A673 (cell line): ENCODE data around the gene SPRED1. TPM values are rescaled to one million over a fixed set of nuclear protein-coding genes. Genes with fewer than 3 reads are reported as not detected.
"Not testable (repeated sequence)": the region's sequence is repeated elsewhere in the genome, so short reads cannot be mapped to it uniquely, and the experiment has no call there.

Experiments
- BruUV-seq: library from RNA; stranded (reverse); fragments of 400-500 nt; replicated peaks from 2 replicates; lab custom pipeline; 2021; lab: Mats Ljungman, UMichigan
- CTCF ChIA-PET: fragments of 300-600 bp; sonication (Branson Sonifier 250); formaldehyde crosslinking; loops from one replicate; lab custom pipeline; 2022; ENCODE audit warnings: antibody characterized with exemption; lab: Charles Lee
- POLR2A ChIA-PET: fragments of 300-600 bp; sonication (Branson Sonifier 250); formaldehyde crosslinking; loops from one replicate; lab custom pipeline; 2022; ENCODE audit warnings: antibody characterized with exemption; ENCODE audit not compliant: low non-redundant PET; lab: Charles Lee
- DNase-seq: peaks from one replicate; pipeline ENCODE4 v3.0.0-alpha.2; 2015; ENCODE audit warnings: low spot score
- H3K27ac ChIP-seq: fragments of 200-600 bp; sonication (generic); 2 replicates; pipeline ENCODE4 v1.5.1; 2016; ENCODE audit warnings: mixed run types, low read depth, mild to moderate bottlenecking, mixed read lengths, antibody characterized with exemption, low read length; ENCODE audit not compliant: poor library complexity, severe bottlenecking
- H3K27me3 ChIP-seq: fragments of 200-600 bp; sonication (generic); replicated peaks from 2 replicates; pipeline ENCODE4 v1.6.1; 2017; ENCODE audit warnings: mixed run types, low read depth, mild to moderate bottlenecking, mixed read lengths, antibody characterized with exemption, low read length; ENCODE audit not compliant: insufficient read depth, poor library complexity
- H3K36me3 ChIP-seq: fragments of 200-600 bp; sonication (generic); 2 replicates; pipeline ENCODE4 v1.6.1; 2016; ENCODE audit warnings: mixed run types, mild to moderate bottlenecking, mixed read lengths, antibody characterized with exemption, low read length; ENCODE audit not compliant: insufficient read depth, poor library complexity, severe bottlenecking
- H3K4me1 ChIP-seq: fragments of 200-600 bp; sonication (generic); 2 replicates; pipeline ENCODE4 v1.6.1; 2017; ENCODE audit warnings: mixed run types, mild to moderate bottlenecking, mixed read lengths, antibody characterized with exemption, low read length; ENCODE audit not compliant: insufficient read depth, poor library complexity, severe bottlenecking
- H3K4me3 ChIP-seq: fragments of 200-600 bp; sonication (generic); 2 replicates; pipeline ENCODE4 v1.5.1; 2016; ENCODE audit warnings: low read depth, mixed run types, mild to moderate bottlenecking, mixed read lengths, low read length; ENCODE audit not compliant: poor library complexity, severe bottlenecking
- H3K9me3 ChIP-seq: fragments of 200-600 bp; sonication (generic); 2 replicates; pipeline ENCODE4 v1.6.1; 2016; ENCODE audit warnings: mixed run types, low read depth, mild to moderate bottlenecking, mixed read lengths, antibody characterized with exemption, low read length; ENCODE audit not compliant: poor library complexity, severe bottlenecking
- EZH2 ChIP-seq: fragments of 200-600 bp; sonication (generic); IDR thresholded peaks from 2 replicates; pipeline ENCODE4 v1.6.1; 2017; ENCODE audit warnings: borderline replicate concordance, low read depth, mild to moderate bottlenecking, mixed read lengths, antibody characterized with exemption, low read length; ENCODE audit not compliant: poor library complexity, severe bottlenecking
- intact Hi-C: fragments of 100-400 bp; cut with micrococcal nuclease; formaldehyde crosslinking; loops from one replicate; pipeline ENCODE4 v1.10.0; 2022; ENCODE audit not compliant: unreplicated experiment
- total RNA-seq: library from RNA; stranded (reverse); gene quantifications from 2 replicates; pipeline ENCODE4 v1.2.3, GENCODE V29; 2021
- TF ChIP-seq, protein P1 (sequence below): fragments of 300-800, 200-600 bp; sonication (generic); conservative IDR thresholded peaks from 2 replicates; pipeline ENCODE4 v1.5.1; 2017; ENCODE audit warnings: low read depth, mild to moderate bottlenecking, antibody characterized with exemption, low read length, moderate library complexity, mixed read lengths

The SPRED1 gene
- total RNA-seq, 1 experiment from 2014 or later: 17.3 TPM

- BruUV-seq: no TSS peak
- DNase-seq: no peak
- intact Hi-C loops: no loop called here
- H3K36me3 ChIP-seq: no peaks in the 10 kb centered on the region
- TF ChIP-seq, protein P1, sequence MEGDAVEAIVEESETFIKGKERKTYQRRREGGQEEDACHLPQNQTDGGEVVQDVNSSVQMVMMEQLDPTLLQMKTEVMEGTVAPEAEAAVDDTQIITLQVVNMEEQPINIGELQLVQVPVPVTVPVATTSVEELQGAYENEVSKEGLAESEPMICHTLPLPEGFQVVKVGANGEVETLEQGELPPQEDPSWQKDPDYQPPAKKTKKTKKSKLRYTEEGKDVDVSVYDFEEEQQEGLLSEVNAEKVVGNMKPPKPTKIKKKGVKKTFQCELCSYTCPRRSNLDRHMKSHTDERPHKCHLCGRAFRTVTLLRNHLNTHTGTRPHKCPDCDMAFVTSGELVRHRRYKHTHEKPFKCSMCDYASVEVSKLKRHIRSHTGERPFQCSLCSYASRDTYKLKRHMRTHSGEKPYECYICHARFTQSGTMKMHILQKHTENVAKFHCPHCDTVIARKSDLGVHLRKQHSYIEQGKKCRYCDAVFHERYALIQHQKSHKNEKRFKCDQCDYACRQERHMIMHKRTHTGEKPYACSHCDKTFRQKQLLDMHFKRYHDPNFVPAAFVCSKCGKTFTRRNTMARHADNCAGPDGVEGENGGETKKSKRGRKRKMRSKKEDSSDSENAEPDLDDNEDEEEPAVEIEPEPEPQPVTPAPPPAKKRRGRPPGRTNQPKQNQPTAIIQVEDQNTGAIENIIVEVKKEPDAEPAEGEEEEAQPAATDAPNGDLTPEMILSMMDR: no peak
- no peak for TF ChIP-seq EZH2
- CTCF ChIA-PET: no interaction called here
- H3K4me3 ChIP-seq: no peak overlapping the region
- POLR2A ChIA-PET: interaction anchor here (0.7 kb wide), 1 partner anchor 156 kb away, joined by 6 read pairs; no protein-coding TSS in a partner anchor
- H3K27me3 ChIP-seq: no peaks in the 10 kb centered on the region
- H3K27ac ChIP-seq: no peak overlapping the region
- H3K4me1 ChIP-seq: peaks cover 39% of the 10 kb centered on the region
- H3K9me3 ChIP-seq: no peaks in the 10 kb centered on the region
Measured at GRCh38 chr15:38228618-38229017, 24.0 kb upstream of the SPRED1 start.

DNA sequence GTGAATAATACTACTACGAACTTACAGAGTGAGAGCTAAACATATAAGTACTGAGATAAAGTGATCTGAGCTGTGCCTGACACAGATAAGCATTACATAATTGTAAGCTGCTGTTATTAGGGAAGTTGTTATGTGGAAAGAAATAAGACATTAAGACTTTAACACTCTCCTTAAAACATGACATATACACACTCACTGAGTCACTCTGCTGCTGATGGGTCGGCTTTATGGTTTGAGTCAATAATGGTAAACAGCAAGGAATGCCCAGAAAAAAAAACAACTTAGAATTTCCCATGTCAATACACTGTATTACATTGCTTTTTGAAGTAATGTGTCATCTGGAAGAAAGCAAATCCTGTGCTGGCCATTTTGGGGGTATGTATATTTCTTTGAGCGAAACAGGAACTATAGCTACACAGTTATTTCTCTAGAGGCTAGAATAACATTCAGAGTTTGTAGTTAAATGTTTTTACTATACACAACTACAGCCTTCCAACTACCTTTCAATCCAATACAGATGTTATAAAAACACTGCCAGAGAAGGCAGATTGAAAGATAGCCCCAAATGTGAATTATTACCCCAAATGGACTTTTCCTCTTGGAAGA is 22.8 kb upstream of the SPRED1 start:
- Histone ChIP-seq H3K36me3 (no peaks in the 10 kb centered on the region), H3K27me3 (no peaks in the 10 kb centered on the region), H3K27ac (no peak overlapping the region), H3K4me1 (peaks cover 35% of the 10 kb centered on the region), H3K9me3 (no peaks in the 10 kb centered on the region), H3K4me3 (no peak overlapping the region)
- CTCF ChIA-PET: no interaction called here
- BruUV-seq: no TSS peak
- intact Hi-C loops: no loop called here
- DNase-seq: no peak
- POLR2A ChIA-PET: no interaction called here
- no peak for TF ChIP-seq EZH2
- TF ChIP-seq, protein P1: no peak

- POLR2A ChIA-PET: no interaction called here
- Histone ChIP-seq H3K27ac (no peak overlapping the region), H3K9me3 (no peaks in the 10 kb centered on the region), H3K27me3 (no peaks in the 10 kb centered on the region), H3K4me3 (no peak overlapping the region), H3K4me1 (peaks cover 24% of the 10 kb centered on the region), H3K36me3 (no peaks in the 10 kb centered on the region)
- BruUV-seq: no TSS peak
- intact Hi-C loops: no loop called here
- DNase-seq: no peak
- no peak for TF ChIP-seq EZH2
- TF ChIP-seq, protein P1: no peak
- CTCF ChIA-PET: no interaction called here
Measured at GRCh38 chr15:38231436-38231835, 21.2 kb upstream of the SPRED1 start.

DNA sequence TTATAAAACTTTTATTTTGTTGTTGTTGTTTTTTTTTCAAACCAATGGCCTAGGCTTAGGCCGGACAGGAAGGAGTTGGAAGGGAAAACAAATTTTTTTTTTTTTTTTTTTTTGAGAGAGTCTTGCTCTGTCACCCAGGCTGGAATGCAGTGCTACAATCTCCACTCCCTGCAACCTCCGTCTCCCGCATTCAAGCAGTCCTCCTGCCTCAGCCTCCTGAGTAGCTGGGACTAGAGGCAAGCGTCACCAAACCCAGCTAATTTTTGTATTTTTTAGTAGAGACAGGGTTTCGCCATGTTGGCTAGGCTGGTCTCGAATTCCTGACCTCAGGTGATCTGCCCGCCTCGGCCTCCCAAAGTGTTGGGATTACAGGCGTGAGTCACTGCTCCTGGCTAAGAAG is 15.6 kb upstream of the SPRED1 start:
- H3K9me3 ChIP-seq, DNase-seq, BruUV-seq, H3K27ac ChIP-seq, CTCF ChIA-PET, H3K27me3 ChIP-seq, POLR2A ChIA-PET, H3K4me3 ChIP-seq, H3K36me3 ChIP-seq, intact Hi-C loops, H3K4me1 ChIP-seq: not testable (repeated sequence)
